Measurements from ENCODE around the gene GART.
"Not testable (repeated sequence)": the region's sequence is repeated elsewhere in the genome, so short reads cannot be mapped to it uniquely, and the experiment has no call there.

The GART gene

GRCh38 chr21:33511639-33512038 lies 30.3 kb downstream of the GART start:
- no peak for DNase-seq

GRCh38 chr21:33510826-33511225 lies 31.1 kb downstream of the GART start:
- DNase-seq: no peak

- not testable (repeated sequence) for DNase-seq
Measured at GRCh38 chr21:33507003-33507402, 34.9 kb downstream of the GART start.

GRCh38 chr21:33505833-33506232 lies 36.1 kb downstream of the GART start:
- DNase-seq: no peak

GRCh38 chr21:33496345-33496744 lies 45.6 kb downstream of the GART start:
- DNase-seq: no peak

- no peak for DNase-seq
Measured at GRCh38 chr21:33495743-33496142, 46.2 kb downstream of the GART start.

- no peak for DNase-seq
Measured at GRCh38 chr21:33493756-33494155, 48.2 kb downstream of the GART start.

GRCh38 chr21:33492571-33492970 lies 49.3 kb downstream of the GART start:
- DNase-seq: no peak

GRCh38 chr21:33491373-33492102 lies 50.4 kb downstream of the GART start, which contains the start of gene DNAJC28:
DNAJC28 (minus strand) TSS chr21:33491716; CDS start chr21:33489393, 2,323 bp downstream.
- peak; percentile 92 for DNase-seq

GRCh38 chr21:33490991-33491372 lies 50.9 kb downstream of the GART start:
- DNase-seq: no peak

- no peak for DNase-seq
Measured at GRCh38 chr21:33488936-33489335, 53.0 kb downstream of the GART start.

GRCh38 chr21:33487996-33488395 lies 53.9 kb downstream of the GART start:
- no peak for DNase-seq

- DNase-seq: no peak
Measured at GRCh38 chr21:33481314-33481943, 60.5 kb downstream of the GART start.

GRCh38 chr21:33480481-33481103 lies 61.3 kb downstream of the GART start:
- no peak for DNase-seq

- peak; percentile 91 for DNase-seq
Measured at GRCh38 chr21:33479679-33480480, 62.0 kb downstream of the GART start, which contains the start of gene TMEM50B. TMEM50B (minus strand) TSS chr21:33479974; CDS start chr21:33468885, 11,089 bp downstream.

- no peak for DNase-seq
Measured at GRCh38 chr21:33478935-33479678, 62.8 kb downstream of the GART start.

- no peak for DNase-seq
Measured at GRCh38 chr21:33478182-33478581, 63.7 kb downstream of the GART start.

- DNase-seq: no peak
Measured at GRCh38 chr21:33477066-33477465, 64.9 kb downstream of the GART start.

GRCh38 chr21:33473344-33473743 lies 68.6 kb downstream of the GART start:
- no peak for DNase-seq

- no peak for DNase-seq
Measured at GRCh38 chr21:33470701-33471100, 71.2 kb downstream of the GART start.

GRCh38 chr21:33469183-33469582 lies 72.7 kb downstream of the GART start:
- not testable (repeated sequence) for DNase-seq

GRCh38 chr21:33461538-33462250 lies 80.2 kb downstream of the GART start:
- no peak for DNase-seq
